K562 (cell line): ENCODE measurements around the gene TRIM65. TPM values are rescaled to one million over a fixed set of nuclear protein-coding genes. Genes with fewer than 3 reads are reported as not detected.
A peak's percentile ranks its signal among the peaks of the same experiment; 100 is the strongest.

Experiments used
- BRD9 ChIP-seq: fragments of 450-650 bp; IDR thresholded peaks from 2 replicates; pipeline ENCODE4 v1.6.1; 2018; ENCODE audit warnings: low read depth; ENCODE audit not compliant: partially characterized antibody
- CHD1 ChIP-seq: fragments of 200-600 bp; sonication (generic); IDR thresholded peaks from one replicate; pipeline ENCODE4 v1.6.1; 2012; ENCODE audit warnings: mild to moderate bottlenecking, moderate library complexity, low read length, inconsistent platforms
- CREM ChIP-seq: IDR thresholded peaks from 2 replicates; pipeline ENCODE4 v1.6.1; 2014; ENCODE audit warnings: antibody characterized with exemption, low read depth
- DACH1 ChIP-seq: fragments of 450-650 bp; IDR thresholded peaks from 2 replicates; pipeline ENCODE4 v1.6.1; 2018; ENCODE audit not compliant: partially characterized antibody
- ELF4 ChIP-seq: fragments of 450-650 bp; formaldehyde crosslinking; IDR thresholded peaks from 2 replicates; pipeline ENCODE4 v1.4.0; 2022; ENCODE audit warnings: missing genetic modification characterization
- EP300 ChIP-seq: IDR thresholded peaks from 2 replicates; pipeline ENCODE4 v1.6.1; 2012; ENCODE audit warnings: low read length, improper control_type of control experiment
- ETV1 ChIP-seq: fragments of 450-650 bp; conservative IDR thresholded peaks from 2 replicates; pipeline ENCODE4 v1.6.1; 2016; ENCODE audit warnings: missing genetic modification characterization, control low read depth, low read depth, missing compliant biosample characterization
- EZH2 ChIP-seq: IDR thresholded peaks from 2 replicates; pipeline ENCODE4 v1.6.1; 2012; ENCODE audit warnings: low read depth, mild to moderate bottlenecking, inconsistent platforms, low read length, borderline replicate concordance
- GABPB1 ChIP-seq: sonication (generic); formaldehyde crosslinking; IDR thresholded peaks from 2 replicates; pipeline ENCODE4 v1.8.0; 2022; ENCODE audit warnings: mild to moderate bottlenecking, missing genetic modification reagents
- KDM5B ChIP-seq: fragments of 200-600 bp; sonication (generic); IDR thresholded peaks from 2 replicates; pipeline ENCODE4 v1.6.1; 2012; ENCODE audit warnings: low read depth, mild to moderate bottlenecking, moderate library complexity, low read length, control low read depth, inconsistent platforms; ENCODE audit not compliant: insufficient replicate concordance
- MTA1 ChIP-seq: fragments of 450-650 bp; IDR thresholded peaks from 2 replicates; pipeline ENCODE4 v1.6.1; 2017; ENCODE audit warnings: borderline replicate concordance
- RB1 ChIP-seq: fragments of 450-650 bp; IDR thresholded peaks from 2 replicates; pipeline ENCODE4 v1.6.1; 2017; ENCODE audit warnings: low read depth, mild to moderate bottlenecking
- STAT5B ChIP-seq: fragments of 250-450 bp; sonication (Bioruptor Pico); IDR thresholded peaks from 2 replicates; pipeline ENCODE4 v1.8.0; 2021; ENCODE audit warnings: mild to moderate bottlenecking, inconsistent platforms
- TAF1 ChIP-seq: IDR thresholded peaks from 2 replicates; pipeline ENCODE4 v1.6.1; 2011; ENCODE audit warnings: mild to moderate bottlenecking, low read length, moderate library complexity; ENCODE audit not compliant: insufficient read depth, control insufficient read depth, severe bottlenecking; ENCODE audit errors: extremely low read depth
- ZBTB17 ChIP-seq: fragments of 450-650 bp; formaldehyde crosslinking; IDR thresholded peaks from 2 replicates; pipeline ENCODE4 v1.4.0; 2020; ENCODE audit warnings: mild to moderate bottlenecking
- ZFX ChIP-seq: sonication (generic); formaldehyde crosslinking; IDR thresholded peaks from 2 replicates; pipeline ENCODE4 v1.8.0; 2022; ENCODE audit warnings: mild to moderate bottlenecking, missing genetic modification reagents, moderate library complexity
- ZNF165 ChIP-seq: fragments of 250-450 bp; sonication (Bioruptor Pico); IDR thresholded peaks from 2 replicates; pipeline ENCODE4 v1.4.0; 2020; ENCODE audit warnings: borderline replicate concordance
- ZNF507 ChIP-seq: conservative IDR thresholded peaks from 2 replicates; pipeline ENCODE4 v1.6.1; 2017; ENCODE audit warnings: missing genetic modification characterization, missing compliant biosample characterization
- polyA plus RNA-seq, 8 experiments: library from polyadenylated mRNA; depleted of rRNA in 4 of 8; stranded (reverse) in 5 of 8; unstranded in 3 of 8; fragments of >200 nt; fragmentation: Nextera tagmentation in 2 of 8; fragmentation: Illumina TruSeq in 1 of 8; extraction: Ambion mirVana in 2 of 8; extraction: Trizol in 1 of 8; gene quantifications; 2 replicates each; pipeline versions ENCODE4 v1.2.1 to v1.2.3, GENCODE V29; 2011 to 2014; ENCODE audit warnings: inconsistent platforms in 1 of 8, missing spikeins in 1 of 8
- total RNA-seq, 7 experiments: library from RNA; depleted of rRNA in 6 of 7; stranded (reverse); fragments of >200 nt in 6 of 7; fragmentation: Illumina TruSeq in 2 of 7; extraction: Trizol in 2 of 7; gene quantifications; 2 replicates each; pipeline versions ENCODE4 v1.2.1 to v1.2.3, GENCODE V29; 2011 to 2021; ENCODE audit warnings: low replicate concordance in 1 of 7
- TF ChIP-seq, protein P1 (sequence below), 3 experiments: fragments of 200-800 bp in 1 of 3; sonication (Bioruptor generic) in 1 of 3; sonication (generic) in 1 of 3; formaldehyde crosslinking in 1 of 3; IDR thresholded peaks; 2 replicates each; pipeline versions ENCODE4 v1.6.1 to v1.8.0; 2016 to 2022; ENCODE audit warnings: mild to moderate bottlenecking in 2 of 3, missing compliant biosample characterization in 2 of 3, missing genetic modification characterization in 2 of 3, missing genetic modification reagents in 1 of 3
- TF ChIP-seq, protein P2 (sequence below): sonication (generic); formaldehyde crosslinking; IDR thresholded peaks from 2 replicates; pipeline ENCODE4 v1.8.0; 2022; ENCODE audit warnings: mild to moderate bottlenecking, missing genetic modification reagents
- TF ChIP-seq, protein P3 (sequence below): sonication (generic); formaldehyde crosslinking; IDR thresholded peaks from 2 replicates; pipeline ENCODE4 v1.9.0; 2022; ENCODE audit warnings: mild to moderate bottlenecking, missing genetic modification reagents

TRIM65 gene
- total and polyA plus RNA-seq, 9 of the 15 experiments (the other 6 are each of a cell fraction or from before 2014, with no cell fraction given), result 2.8 to 45.7 (median 22.9) TPM

DNA sequence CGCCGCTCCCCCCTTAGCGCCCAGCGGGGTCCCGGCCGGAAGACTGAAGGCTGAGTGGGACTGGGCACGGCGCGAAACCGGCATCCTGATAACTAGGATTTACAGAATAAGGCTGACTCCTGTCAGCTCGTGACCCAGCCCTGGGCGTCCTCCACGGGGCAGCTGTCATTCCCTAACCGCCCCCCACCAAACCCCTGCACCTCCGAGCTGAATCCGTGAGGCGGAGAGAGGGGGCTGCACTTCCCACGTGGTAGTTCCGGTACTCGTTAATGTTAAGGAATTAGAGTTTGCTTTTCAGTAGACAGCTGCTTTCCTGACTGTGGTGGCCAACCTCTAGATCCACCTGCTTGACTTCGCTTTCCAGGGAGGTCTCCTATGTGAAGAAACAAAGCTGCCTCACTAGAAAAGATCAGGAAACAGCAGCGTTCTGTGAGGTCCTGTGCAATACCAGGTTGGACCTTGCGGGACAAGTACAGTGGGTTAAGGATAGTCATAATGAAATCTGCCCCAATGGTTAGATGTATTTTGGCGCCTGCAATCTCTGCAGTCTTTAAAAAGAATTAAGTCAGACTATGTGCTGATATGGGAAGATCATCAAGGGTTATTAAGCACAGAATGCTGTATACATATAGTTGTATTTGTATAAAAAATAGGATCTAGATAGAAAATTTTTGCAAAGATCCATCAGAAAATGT lies 40.5 kb downstream of the TRIM65 start (continued):
- TF ChIP-seq EP300 (no peak; the same call in 1 of the 2 replicates), ELF4 (CRISPR knock-in tag) (no peak), ZNF165 (CRISPR knock-in tag) (no peak), STAT5B (CRISPR knock-in tag) (no peak), EZH2 (no peak), GABPB1 (CRISPR knock-in tag) (0 out of 2 replicates have a peak, but pooled peaks have one; percentile 9), ETV1 (tag) (peak; percentile 61), CREM (0 out of 2 replicates have a peak, but pooled peaks have one; percentile 1), RB1 (peak; percentile 72; the same call in 1 of the 2 replicates), ZNF507 (tag) (no peak), DACH1 (no peak), ZFX (CRISPR knock-in tag) (peak; percentile 39; the same call in 1 of the 2 replicates), BRD9 (peak; percentile 32), KDM5B (peak; percentile 48), ZBTB17 (CRISPR knock-in tag) (no peak), CHD1 (peak; percentile 62), TAF1 (peak; percentile 31), MTA1 (no peak)
- TF ChIP-seq, protein P1, sequence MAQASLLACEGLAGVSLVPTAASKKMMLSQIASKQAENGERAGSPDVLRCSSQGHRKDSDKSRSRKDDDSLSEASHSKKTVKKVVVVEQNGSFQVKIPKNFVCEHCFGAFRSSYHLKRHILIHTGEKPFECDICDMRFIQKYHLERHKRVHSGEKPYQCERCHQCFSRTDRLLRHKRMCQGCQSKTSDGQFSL (CRISPR knock-in tag; IDR thresholded peaks at IDR 0.05), result peak; percentile 90; the same call in 1 of the 2 replicates
- TF ChIP-seq, protein P1 (tag; IDR thresholded peaks at IDR 0.05), result 0 out of 4 replicates have a peak, but pooled peaks of 1 of the 2 experiments have one; percentile 30
- TF ChIP-seq, protein P2, sequence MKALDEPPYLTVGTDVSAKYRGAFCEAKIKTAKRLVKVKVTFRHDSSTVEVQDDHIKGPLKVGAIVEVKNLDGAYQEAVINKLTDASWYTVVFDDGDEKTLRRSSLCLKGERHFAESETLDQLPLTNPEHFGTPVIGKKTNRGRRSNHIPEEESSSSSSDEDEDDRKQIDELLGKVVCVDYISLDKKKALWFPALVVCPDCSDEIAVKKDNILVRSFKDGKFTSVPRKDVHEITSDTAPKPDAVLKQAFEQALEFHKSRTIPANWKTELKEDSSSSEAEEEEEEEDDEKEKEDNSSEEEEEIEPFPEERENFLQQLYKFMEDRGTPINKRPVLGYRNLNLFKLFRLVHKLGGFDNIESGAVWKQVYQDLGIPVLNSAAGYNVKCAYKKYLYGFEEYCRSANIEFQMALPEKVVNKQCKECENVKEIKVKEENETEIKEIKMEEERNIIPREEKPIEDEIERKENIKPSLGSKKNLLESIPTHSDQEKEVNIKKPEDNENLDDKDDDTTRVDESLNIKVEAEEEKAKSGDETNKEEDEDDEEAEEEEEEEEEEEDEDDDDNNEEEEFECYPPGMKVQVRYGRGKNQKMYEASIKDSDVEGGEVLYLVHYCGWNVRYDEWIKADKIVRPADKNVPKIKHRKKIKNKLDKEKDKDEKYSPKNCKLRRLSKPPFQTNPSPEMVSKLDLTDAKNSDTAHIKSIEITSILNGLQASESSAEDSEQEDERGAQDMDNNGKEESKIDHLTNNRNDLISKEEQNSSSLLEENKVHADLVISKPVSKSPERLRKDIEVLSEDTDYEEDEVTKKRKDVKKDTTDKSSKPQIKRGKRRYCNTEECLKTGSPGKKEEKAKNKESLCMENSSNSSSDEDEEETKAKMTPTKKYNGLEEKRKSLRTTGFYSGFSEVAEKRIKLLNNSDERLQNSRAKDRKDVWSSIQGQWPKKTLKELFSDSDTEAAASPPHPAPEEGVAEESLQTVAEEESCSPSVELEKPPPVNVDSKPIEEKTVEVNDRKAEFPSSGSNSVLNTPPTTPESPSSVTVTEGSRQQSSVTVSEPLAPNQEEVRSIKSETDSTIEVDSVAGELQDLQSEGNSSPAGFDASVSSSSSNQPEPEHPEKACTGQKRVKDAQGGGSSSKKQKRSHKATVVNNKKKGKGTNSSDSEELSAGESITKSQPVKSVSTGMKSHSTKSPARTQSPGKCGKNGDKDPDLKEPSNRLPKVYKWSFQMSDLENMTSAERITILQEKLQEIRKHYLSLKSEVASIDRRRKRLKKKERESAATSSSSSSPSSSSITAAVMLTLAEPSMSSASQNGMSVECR (CRISPR knock-in tag), result 0 out of 2 replicates have a peak, but pooled peaks have one; percentile 12
- TF ChIP-seq, protein P3, sequence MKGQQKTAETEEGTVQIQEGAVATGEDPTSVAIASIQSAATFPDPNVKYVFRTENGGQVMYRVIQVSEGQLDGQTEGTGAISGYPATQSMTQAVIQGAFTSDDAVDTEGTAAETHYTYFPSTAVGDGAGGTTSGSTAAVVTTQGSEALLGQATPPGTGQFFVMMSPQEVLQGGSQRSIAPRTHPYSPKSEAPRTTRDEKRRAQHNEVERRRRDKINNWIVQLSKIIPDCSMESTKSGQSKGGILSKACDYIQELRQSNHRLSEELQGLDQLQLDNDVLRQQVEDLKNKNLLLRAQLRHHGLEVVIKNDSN (CRISPR knock-in tag), result peak; percentile 49
